ENCODE results near the gene RSRP1.
"Not testable (repeated sequence)": the region's sequence is repeated elsewhere in the genome, so short reads cannot be mapped to it uniquely, and the experiment has no call there.

The RSRP1 gene, protein sequence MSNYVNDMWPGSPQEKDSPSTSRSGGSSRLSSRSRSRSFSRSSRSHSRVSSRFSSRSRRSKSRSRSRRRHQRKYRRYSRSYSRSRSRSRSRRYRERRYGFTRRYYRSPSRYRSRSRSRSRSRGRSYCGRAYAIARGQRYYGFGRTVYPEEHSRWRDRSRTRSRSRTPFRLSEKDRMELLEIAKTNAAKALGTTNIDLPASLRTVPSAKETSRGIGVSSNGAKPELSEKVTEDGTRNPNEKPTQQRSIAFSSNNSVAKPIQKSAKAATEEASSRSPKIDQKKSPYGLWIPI

DNA sequence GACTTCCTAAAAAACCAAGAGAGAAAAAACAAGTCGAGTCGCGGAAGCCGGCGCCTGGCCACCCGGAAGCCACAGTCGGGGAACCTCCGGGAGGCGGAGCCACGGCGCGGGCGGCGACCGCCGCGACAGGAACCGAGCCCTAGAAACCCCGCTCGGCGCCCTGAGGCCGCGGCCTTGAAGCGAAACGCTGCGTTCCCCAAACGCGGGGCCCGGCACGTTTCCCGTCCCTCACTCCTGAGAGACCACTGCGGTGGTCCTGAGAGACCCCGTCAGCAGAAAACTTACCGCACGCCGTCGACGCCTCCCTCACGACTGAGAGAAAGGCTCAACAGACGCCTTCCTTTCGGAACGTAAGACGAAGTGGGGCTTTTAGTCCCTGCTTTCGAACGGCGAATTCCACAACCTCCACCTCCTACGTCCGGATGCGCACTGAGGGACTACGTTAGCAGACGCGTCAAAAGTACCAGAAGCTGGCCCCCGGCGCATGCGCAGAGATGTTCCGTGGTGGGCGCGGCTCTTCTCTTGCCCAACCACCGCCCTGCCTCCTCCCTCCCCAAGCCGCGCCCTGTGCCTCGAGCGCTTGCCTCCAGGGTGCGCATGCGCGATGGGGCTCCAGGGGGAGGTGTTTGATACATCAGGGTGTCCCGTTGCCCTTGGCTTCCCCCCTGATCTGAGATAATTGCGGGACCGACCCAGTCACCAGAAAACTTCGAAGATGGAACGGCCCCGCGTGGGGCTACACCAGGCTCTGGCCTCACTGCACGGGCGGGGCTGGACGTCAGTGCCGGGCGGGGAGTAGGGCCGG, at the start of gene RSRP1:
TSS of gene RSRP1 (minus strand) at position 431 of the 805 bp plus-strand sequence. CDS start 491 bp downstream, outside the sequence.
- DNase-seq = peak; percentile 89

DNA sequence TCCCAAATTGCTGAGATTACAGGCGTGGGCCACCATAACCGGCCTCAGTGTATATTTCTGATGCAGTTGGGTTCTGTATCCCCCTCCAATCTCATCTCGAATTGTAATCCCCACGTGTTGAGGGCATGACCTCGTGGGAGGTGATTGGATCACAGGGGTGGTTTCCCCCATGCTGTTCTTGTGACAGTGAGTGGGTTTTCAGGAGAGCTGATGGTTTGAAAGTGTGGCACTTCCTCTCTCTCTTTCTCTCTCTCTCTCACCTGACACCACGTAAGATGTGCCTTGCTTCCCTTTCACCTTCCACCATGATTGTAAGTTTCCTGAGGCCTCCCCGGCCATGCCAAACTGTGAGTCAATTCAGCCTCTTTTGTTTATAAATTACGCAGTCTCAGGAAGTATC, 49.2 kb upstream of the RSRP1 start:
- not testable (repeated sequence) for DNase-seq

DNA sequence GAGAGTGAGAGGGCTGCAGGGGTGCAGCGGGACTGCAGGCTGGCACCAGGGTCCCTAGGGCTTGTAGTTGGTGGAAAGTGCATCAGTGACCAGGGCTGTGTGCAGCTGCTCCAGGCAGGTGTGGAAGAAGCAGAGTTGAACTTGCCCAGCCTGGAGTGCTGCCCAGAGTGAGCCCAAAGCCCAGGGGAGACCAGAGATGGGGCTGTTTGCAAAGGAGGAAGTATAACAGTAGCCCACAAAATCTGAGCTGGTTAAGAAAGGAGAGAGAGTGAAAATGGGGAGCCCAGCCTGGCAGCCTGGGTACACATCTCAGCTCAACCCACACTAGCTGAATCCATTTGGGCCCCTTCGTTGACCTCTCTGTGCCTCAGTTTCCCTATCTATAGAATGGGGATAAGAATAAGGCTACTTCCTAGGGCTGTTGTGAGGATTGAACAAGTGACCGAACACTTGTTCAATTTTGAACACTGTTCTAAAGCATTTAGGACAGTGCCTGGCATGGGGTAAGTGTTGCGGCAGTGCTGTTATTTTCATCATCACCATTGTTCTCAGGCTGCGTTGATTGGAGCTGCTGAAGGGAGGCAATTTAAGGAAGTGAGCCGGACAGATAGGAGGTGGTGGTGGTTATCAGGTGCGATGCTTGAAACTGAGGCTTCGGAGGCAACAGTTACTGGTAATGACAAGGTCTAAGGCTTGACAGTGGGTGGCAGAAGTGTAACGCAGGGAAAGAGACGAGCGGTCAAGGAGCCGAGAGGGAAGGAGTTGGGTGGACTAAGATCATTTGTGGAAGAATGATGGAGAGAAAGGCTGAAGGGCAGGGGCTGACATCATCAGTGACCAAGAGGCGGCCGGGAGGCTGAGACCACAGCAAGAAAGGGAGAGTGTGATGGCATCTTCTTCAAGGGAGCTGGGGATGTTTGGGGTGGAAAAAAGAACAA, 47.9 kb upstream of the RSRP1 start:
- not testable (repeated sequence) for DNase-seq

DNA sequence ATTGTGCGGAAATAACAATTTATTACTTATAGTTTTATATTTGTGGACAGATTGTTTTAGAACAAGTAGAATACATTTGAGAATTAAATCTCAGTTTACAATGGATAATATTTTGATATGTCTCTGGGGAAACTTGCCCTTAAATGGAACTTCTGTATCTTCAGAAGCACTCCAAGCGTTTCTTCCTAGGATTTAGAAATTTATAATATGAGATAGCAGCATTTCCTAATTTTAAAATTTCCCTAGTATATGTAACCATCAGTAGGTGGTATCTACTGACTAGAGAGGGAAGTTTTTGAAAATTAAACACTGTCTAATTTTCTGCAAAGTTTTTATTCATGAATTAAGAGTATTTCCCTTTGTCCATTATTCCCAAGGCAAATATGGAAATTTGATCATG, 46.2 kb upstream of the RSRP1 start:
- not testable (repeated sequence) for DNase-seq

DNA sequence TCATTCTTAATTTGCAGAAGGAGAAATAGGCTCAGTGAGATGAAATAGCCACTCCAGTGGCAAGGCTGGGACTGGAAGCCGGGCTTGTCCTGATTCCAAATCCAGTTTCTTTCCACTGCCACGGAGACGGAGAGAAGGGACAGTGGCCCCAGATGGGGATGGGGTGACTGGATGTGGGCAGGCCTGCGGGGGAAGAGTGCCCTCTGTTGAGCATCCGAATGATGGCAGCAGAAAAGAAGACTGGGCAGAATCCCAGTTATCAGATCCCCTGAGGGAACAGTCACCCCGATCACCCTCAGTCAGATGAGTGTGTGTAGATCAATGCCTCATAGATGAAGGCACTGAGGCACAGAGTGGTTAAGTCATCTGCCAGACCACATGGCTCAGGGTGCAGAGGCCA, 42.8 kb upstream of the RSRP1 start:
- not testable (repeated sequence) for DNase-seq

DNA sequence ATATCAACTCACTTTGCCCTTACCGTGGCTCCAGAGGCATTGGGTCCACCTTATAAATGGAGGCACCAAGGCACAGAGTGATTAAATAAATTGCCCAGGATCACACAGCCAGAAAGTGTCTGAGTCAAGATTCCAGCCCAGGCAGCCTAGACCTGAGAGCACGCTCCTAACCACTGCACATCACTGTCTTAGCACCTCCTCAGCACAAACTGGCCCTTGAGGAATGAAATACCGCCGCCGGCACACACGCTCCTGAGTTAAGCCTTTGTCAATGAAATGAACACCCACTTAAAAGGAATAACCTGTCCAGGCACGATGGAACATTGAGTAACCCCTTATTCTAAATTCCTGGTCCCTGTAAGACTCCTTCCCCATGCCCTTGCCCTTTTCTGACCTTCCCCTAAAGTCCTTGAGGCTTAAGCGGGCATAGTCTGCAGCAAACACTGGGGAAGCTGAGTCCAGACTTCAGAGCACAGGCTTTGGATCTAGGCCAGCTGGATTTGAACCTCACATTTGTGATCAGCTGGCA, 41.4 kb upstream of the RSRP1 start:
- DNase-seq = not testable (repeated sequence)

DNA sequence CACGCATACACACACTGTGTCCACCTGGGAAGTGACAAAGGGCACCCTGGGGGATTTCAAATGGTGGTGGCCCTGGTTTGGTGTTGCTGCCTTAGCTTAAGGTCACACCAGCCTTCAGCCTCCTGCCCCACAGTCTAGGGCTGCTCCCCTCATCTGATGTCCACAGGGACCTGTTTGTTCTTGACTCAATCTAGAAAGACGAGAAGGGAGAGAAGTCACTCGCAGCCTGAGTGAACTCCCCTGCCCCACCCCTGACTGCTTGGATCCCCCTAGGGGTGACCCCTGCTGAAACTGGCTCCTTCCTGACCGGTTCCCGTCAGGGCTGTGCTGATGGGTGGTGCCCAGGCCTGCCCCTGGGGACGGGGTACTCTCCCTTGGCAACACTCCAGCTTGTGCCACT, 39.9 kb upstream of the RSRP1 start:
- DNase-seq = not testable (repeated sequence)

DNA sequence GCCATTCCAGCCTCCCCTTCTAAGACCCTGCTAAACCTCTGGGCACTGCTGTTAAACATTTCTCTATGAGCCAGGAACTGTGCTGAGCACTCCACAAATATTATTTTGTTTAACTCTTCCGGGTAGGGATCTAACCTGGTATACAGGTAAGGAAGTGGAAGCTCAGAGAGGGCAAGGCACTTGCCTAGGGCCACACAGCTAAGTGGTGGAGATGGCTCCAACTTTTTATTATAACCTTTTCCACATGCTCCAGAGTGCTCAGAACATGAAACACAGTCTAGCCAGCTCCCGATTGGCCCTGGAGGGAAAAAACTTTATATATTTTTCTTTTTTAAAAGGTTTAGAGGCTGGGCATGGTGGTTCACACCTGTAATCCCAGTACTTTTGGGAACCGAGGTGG, 38.6 kb upstream of the RSRP1 start:
- DNase-seq = not testable (repeated sequence)

DNA sequence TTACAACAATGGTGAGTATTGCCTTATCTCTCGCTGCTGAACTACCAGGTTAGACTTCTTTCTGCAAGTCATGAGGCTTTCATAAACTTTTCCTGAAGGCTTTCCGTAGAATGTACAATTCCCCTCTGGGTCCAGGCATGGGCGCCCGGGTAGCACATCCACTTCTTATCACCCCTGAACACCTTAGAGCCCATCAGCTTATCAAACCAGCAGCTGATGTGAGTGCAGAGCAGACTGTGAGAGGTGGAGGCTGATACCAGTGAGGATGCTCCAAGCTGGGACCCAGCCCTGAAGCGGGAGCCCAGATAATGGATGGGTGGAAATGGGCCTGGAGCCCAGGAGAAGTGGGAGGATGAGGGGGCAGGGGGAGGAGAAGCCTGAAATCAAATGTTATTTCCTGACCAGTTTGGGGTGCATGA, 32.4 kb upstream of the RSRP1 start:
- not testable (repeated sequence) for DNase-seq

DNA sequence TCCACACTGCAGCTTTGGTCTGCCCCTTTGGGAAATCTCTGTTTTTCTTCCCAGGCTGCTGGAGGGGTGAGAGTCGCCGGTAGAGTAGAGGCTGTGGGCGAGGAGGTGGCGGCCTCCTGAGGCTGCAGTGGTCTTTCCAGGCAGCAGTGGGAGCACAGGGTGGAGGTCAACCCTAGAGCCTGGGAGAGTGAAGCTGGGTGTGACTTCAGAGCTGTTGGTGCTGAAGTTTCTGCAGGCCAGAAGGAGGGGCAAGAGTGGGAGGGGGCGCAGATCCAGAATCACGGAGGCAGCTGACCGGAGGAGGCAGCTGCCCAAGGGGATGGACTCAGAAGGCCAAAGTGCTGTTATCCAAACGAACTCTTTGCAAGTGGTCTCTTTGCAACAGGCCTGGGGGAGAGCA, 31.5 kb upstream of the RSRP1 start:
- not testable (repeated sequence) for DNase-seq

DNA sequence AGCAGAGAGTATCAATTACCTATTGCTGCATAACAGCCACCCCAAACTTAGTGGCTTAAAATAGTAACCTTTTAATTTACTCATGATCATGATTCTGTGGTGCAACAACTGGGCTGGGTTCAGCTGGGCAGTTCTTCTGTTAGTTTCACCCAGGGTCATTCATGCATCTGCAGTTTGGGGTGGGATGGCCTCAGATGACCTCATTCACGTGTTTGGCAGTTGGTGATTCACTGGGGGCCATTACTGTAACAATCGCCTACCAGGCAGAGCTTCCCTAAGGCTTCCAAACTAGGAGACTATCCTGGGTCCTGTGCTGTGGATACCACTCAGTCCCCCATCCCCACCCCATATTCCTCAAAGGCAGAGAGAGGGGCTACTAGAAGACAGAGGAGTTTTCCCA, 31.1 kb upstream of the RSRP1 start:
- not testable (repeated sequence) for DNase-seq

DNA sequence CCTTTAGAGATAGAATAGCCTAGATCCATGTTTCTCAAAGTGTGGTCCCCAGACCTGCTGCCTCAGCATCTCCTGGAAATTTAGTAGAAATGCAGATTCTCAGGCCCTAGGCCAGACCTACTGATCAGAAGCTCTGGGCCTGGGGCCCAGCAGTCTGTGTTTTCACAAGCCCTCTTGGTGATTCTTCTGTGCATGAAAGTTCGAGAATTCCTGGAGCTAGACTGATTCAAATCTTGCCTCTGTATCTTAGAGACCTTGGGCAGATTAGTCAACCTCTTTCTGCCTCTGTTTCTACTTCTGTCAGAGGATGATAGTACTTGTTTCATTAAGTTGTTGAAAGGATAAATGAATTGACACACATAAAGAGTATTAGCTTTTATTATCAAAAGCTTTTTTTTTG, 30.0 kb upstream of the RSRP1 start:
- not testable (repeated sequence) for DNase-seq

DNA sequence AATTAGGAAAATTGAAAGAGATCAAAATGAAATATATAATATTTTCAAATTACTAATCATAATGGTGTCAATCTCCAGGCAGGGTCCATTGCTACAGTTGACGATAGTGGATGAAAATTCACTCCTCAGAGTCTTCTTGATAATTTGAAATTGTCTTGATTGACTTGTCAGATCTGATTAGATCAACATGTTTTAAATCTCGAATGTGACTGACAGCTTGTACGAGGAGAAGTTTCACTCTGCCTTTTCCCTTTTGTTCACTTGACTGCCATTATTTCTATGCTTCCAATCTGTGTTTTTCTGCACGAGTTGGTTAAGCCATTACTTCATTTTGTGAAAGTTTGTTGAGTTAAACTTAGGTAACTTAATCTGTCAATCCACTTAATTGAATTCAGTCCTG, 28.4 kb upstream of the RSRP1 start:
- not testable (repeated sequence) for DNase-seq

DNA sequence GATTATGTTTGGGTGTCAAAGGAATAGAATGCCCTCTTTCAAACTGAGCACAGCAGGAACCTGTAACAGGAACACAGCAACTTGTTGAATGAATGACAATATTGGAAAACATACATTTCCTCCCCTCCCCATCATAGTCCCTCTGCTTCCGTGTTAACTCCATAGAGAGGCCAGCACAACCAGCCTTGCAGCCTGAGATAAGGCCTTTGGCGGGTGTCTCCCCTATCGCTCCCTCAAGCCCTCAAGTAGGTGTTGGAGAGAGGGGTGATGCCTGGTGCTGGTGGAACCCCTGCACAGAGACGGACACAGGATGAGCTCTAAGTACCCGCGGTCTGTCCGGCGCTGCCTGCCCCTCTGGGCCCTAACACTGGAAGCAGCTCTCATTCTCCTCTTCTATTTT, 25.0 kb upstream of the RSRP1 start, which contains the start of gene RHD:
TSS of gene RHD (plus strand) at position 272 of the 400 bp plus-strand sequence. CDS start at position 311, 39 bp downstream.
- not testable (repeated sequence) for DNase-seq

DNA sequence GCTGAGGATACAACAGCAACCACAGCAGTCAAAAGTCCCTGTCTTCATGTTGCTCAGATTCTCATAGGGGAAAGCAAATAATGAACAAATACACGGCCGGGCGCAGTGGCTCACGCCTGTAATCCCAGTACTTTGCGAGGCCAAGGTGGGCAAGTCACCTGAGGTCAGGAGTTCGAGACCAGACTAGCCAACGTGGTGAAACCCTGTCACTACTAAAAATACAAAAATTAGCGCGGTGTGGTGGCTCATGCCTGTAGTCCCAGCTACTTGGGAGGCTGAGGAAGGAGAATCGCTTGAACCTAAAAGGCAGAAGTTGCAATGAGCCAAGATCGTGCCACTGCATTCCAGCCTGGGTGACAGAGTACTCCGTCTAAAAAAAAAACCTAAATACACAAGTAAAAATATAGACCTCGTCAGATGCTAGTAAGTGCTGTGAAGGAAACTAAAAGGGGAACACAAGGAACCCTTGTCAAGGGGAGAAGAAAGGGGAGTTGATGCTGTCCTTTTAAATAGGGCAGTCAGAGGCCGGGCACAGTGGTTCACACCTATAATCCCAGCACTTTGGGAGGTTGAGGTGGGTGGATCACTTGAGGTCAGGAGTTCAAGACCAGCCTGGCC, 21.0 kb upstream of the RSRP1 start:
- DNase-seq = not testable (repeated sequence)

DNA sequence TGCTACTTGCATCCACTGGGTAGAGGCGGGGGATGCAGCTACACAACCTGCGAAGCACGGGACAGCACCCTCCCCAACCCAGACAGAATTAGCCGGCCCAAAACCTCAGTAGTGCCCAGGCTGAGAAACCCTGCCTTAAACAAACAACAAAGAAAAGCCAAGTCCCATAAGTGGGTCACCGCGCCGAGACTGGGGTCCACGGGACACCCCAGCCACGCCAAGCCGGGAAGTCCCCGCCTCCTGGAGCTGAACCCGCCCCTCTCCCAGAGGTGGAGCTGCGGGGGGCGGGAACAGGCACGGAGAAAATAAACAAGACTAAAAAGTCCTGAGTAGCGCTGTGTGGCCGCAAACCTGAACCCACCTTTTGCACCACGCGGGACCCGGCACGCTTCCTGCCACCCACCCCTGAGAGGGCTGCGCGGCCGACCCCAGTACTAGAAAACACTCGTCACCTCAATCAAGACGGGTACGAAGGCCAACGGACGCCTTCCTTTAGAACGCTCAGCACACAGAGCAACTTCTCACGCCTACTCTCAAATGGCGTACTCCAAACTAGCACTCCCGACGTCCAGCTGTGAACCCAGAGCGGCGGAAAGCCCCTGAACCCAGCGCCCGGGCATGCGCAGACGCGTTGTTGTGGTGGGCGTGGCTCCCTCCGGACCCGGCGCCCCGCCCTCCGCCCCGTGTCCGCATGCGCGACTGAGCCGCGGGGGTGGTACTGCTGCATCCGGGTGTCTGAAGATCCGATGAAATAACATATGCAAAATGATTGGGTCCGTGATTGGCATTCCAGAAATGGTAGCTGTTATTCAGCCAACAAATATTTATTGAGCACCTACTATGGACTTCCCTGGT, 20.3 kb upstream of the RSRP1 start:
- not testable (repeated sequence) for DNase-seq

DNA sequence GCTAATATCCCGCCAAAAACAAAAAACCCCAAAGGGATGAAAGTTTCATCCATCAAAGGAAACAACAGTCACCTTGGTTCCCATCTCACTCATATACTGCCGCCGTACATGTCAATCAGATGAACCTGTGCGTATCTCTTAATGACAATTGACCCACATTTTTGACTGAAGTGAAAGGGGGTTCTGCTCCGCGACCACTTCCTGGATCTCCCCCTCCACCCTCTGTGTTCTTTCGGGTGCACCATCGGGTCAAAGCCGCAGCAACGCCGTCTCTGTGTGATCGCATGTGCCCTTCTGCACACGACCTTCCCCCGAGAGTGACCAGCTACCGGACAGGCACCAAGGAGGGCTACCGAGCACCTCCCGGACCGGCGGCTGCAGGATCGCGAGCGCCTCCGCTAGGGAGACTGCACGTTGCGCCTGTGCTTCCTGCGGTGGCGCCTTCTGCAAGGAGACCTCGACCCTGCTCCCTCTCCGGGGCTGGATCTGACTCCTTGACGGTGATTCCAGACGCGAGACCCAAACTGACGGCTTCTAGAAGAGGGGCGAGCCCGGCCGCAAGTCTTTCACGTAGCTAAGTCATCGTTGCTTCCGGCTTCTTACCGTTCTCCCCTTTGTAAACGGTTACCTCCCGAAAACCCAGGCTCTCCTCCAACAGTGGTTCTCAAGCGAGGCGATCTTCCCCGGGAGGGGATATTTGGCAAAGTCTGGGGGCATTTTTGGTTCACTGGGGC, 19.5 kb upstream of the RSRP1 start:
- DNase-seq = not testable (repeated sequence)

DNA sequence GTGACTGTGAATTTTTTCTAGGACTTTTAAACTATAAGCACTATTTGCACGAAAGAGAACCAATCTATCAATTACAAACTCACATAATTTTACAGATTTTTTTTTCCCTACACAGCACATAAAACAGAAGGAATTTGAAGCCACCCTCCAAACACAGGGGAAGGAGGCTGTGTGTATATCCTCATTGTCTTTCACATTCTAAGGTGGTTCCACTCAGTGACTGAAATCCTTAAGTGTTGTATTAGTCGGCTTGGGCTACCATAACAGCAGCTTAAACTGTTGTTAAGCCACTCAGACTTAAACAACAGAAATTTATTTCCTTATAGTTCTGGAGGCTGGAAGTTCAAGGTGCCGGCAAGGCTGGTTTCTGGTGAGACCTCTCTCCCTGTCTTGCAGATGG, 13.1 kb upstream of the RSRP1 start:
- not testable (repeated sequence) for DNase-seq

DNA sequence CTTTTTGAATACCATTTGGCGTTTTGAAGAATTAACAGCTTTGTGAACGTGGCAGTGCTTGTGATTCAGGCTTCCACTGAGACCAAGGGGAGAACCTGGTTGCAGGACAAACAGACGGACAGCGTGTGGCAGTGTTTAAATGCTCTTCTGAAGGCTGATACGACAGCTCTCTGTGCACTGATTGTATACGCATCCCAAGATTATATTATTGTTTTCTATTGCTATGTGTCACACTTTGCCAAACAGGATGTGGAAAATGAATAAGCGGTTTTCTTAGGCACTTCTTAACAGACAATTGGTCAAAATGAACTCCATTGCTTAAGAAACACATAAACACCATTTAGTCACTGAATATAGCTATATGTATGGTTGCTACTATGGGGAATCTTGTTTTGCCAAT, 12.6 kb upstream of the RSRP1 start:
- DNase-seq = not testable (repeated sequence)

DNA sequence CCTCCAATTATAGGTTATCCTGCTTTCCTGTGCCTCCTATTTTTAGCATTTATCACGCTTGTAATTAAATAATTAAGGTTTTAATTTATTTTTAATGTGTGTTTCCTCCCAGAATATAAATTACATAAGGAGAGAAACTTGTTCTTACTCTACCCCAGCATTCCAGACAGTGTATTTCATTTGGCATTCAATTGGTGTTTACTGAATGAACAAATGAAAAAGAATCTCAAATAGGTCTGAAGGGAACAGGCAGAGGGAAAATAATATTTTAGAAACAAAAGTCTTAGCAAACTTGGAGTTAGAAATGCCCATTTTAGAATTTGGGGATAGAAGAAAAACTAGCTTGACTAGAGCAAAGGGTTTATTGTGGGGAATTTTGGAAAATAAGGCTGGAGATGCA, 9.9 kb upstream of the RSRP1 start:
- no peak for DNase-seq
